H1 (cell line): ENCODE results near the gene DCUN1D3. TPM values are rescaled to one million over a fixed set of nuclear protein-coding genes. Genes with fewer than 3 reads are reported as not detected.

ENCODE experiments used
- CTCF ChIA-PET: fragments of 300-600 bp; sonication (Branson Sonifier 250); formaldehyde crosslinking; loops from one replicate; lab custom pipeline; 2021; ENCODE audit not compliant: partially characterized antibody; lab: Charles Lee
- POLR2A ChIA-PET: fragments of 300-600 bp; sonication (Branson Sonifier 250); formaldehyde crosslinking; loops from one replicate; lab custom pipeline; 2021; ENCODE audit warnings: inconsistent platforms; ENCODE audit not compliant: partially characterized antibody; lab: Charles Lee
- DNase-seq, 2 experiments: peaks; one replicate each; pipeline versions ENCODE4 v3.0.0 to v3.0.0-alpha.2; 2010 to 2022; ENCODE audit warnings: low spot score in 2 of 2, low read depth in 1 of 2, mixed read lengths in 1 of 2
- FAIRE-seq: peaks from 2 replicates; lab custom pipeline; 2011; peaks lifted over from hg19 to GRCh38; lab: Jason Lieb, UNC
- H2AFZ ChIP-seq: 2 replicates; pipeline ENCODE4 v1.8.1; 2012; ENCODE audit warnings: low read length, inconsistent platforms
- H2AK5ac ChIP-seq: 2 replicates; pipeline ENCODE4 v1.6.1; 2013; ENCODE audit warnings: low read depth, low read length
- H2BK120ac ChIP-seq: replicated peaks from 2 replicates; pipeline ENCODE3; 2013; ENCODE audit warnings: low read depth, low read length, inconsistent platforms
- H2BK12ac ChIP-seq: 2 replicates; pipeline ENCODE4 v1.6.1; 2013; ENCODE audit warnings: low read depth, low read length
- H2BK15ac ChIP-seq: 2 replicates; pipeline ENCODE4 v1.6.1; 2013; ENCODE audit warnings: low read length
- H2BK20ac ChIP-seq: 2 replicates; pipeline ENCODE4 v1.6.1; 2013; ENCODE audit warnings: low read length
- H2BK5ac ChIP-seq: 2 replicates; pipeline ENCODE4 v1.6.1; 2013; ENCODE audit warnings: low read depth, low read length
- H3K14ac ChIP-seq: 2 replicates; pipeline ENCODE4 v1.6.1; 2013; ENCODE audit warnings: inconsistent platforms; ENCODE audit not compliant: insufficient read length
- H3K18ac ChIP-seq: 2 replicates; pipeline ENCODE4 v1.6.1; 2013; ENCODE audit warnings: low read length; ENCODE audit errors: extremely low read depth
- H3K23ac ChIP-seq: 2 replicates; pipeline ENCODE4 v1.6.1; 2013; ENCODE audit warnings: inconsistent platforms; ENCODE audit not compliant: insufficient read length
- H3K23me2 ChIP-seq: 2 replicates; pipeline ENCODE4 v1.6.1; 2013; ENCODE audit warnings: low read depth, low read length
- H3K27ac ChIP-seq: 2 replicates; pipeline ENCODE4 v1.6.1; 2011; ENCODE audit warnings: low read depth, low read length, inconsistent platforms
- H3K27me3 ChIP-seq, 4 experiments: replicated peaks in 1 of 4; 1 replicate in 1 of 4; 2 replicates in 3 of 4; pipeline versions ENCODE4 v1.6.1 to v1.8.1; 2011 to 2013; ENCODE audit warnings: low read length in 3 of 4, mild to moderate bottlenecking in 3 of 4, inconsistent platforms in 2 of 4, mixed read lengths in 2 of 4, moderate library complexity in 1 of 4; ENCODE audit not compliant: control insufficient read depth in 3 of 4, insufficient read depth in 3 of 4; ENCODE audit errors: extremely low read depth in 1 of 4
- H3K36me3 ChIP-seq, 4 experiments: 2 replicates each; pipeline versions ENCODE4 v1.6.1 to v1.8.1; 2011 to 2013; ENCODE audit warnings: mild to moderate bottlenecking in 4 of 4, low read length in 3 of 4, moderate library complexity in 2 of 4, control low read depth in 1 of 4, inconsistent platforms in 1 of 4; ENCODE audit not compliant: insufficient read depth in 4 of 4, control insufficient read depth in 2 of 4
- H3K4ac ChIP-seq: replicated peaks from 2 replicates; pipeline ENCODE3; 2013; ENCODE audit warnings: low read length, low read depth, mixed read lengths, inconsistent platforms; ENCODE audit not compliant: insufficient read length
- H3K4me1 ChIP-seq, 4 experiments: replicated peaks in 1 of 4; 1 replicate in 1 of 4; 2 replicates in 3 of 4; pipeline versions ENCODE4 v1.6.1 to v1.8.1; 2011 to 2013; ENCODE audit warnings: low read length in 3 of 4, inconsistent platforms in 2 of 4, mixed read lengths in 1 of 4; ENCODE audit not compliant: insufficient read depth in 4 of 4, control insufficient read depth in 3 of 4
- H3K4me2 ChIP-seq, 2 experiments: 2 replicates each; pipeline versions ENCODE4 v1.6.1 to v1.8.1; 2011 to 2013; ENCODE audit warnings: low read depth in 2 of 2, low read length in 2 of 2, control low read depth in 1 of 2, inconsistent platforms in 1 of 2, mild to moderate bottlenecking in 1 of 2; ENCODE audit not compliant: insufficient read depth in 1 of 2
- H3K4me3 ChIP-seq, 4 experiments: fragments of 200-600, 300-600 bp in 1 of 4; sonication (generic), shearing (Covaris generic), sonication (Bioruptor Twin) in 1 of 4; 2 replicates each; pipeline versions ENCODE4 v1.5.1 to v1.8.1; 2011 to 2016; ENCODE audit warnings: low read length in 4 of 4, low read depth in 3 of 4, control low read depth in 2 of 4, inconsistent platforms in 2 of 4, mild to moderate bottlenecking in 2 of 4, mixed read lengths in 1 of 4, moderate library complexity in 1 of 4; ENCODE audit not compliant: insufficient read depth in 2 of 4; ENCODE audit errors: extremely low read depth in 1 of 4
- H3K56ac ChIP-seq: replicated peaks from 2 replicates; pipeline ENCODE3; 2013; ENCODE audit warnings: low read depth, mild to moderate bottlenecking, mixed read lengths, low read length, inconsistent platforms; ENCODE audit not compliant: insufficient read length
- H3K79me1 ChIP-seq: 2 replicates; pipeline ENCODE4 v1.6.1; 2013; ENCODE audit warnings: low read depth, low read length, control low read depth
- H3K79me2 ChIP-seq, 2 experiments: 2 replicates each; pipeline versions ENCODE4 v1.6.1 to v1.8.1; 2012 to 2013; ENCODE audit warnings: low read length in 2 of 2, mild to moderate bottlenecking in 2 of 2, inconsistent platforms in 1 of 2; ENCODE audit not compliant: insufficient read depth in 2 of 2, control insufficient read depth in 1 of 2
- H3K9ac ChIP-seq, 4 experiments: replicated peaks in 1 of 4; 1 replicate in 1 of 4; 2 replicates in 3 of 4; pipeline versions ENCODE4 v1.6.1 to v1.8.1; 2011 to 2013; ENCODE audit warnings: low read depth in 3 of 4, low read length in 3 of 4, control low read depth in 2 of 4, mild to moderate bottlenecking in 2 of 4, moderate library complexity in 2 of 4, inconsistent platforms in 1 of 4; ENCODE audit errors: extremely low read depth in 1 of 4
- H3K9me3 ChIP-seq, 2 experiments: 2 replicates each; pipeline versions ENCODE4 v1.6.1 to v1.8.1; 2012 to 2013; ENCODE audit warnings: mild to moderate bottlenecking in 2 of 2, moderate library complexity in 2 of 2, control low read depth in 1 of 2, inconsistent platforms in 1 of 2, low read depth in 1 of 2, low read length in 1 of 2, mixed read lengths in 1 of 2; ENCODE audit not compliant: insufficient read depth in 2 of 2
- H4K20me1 ChIP-seq, 2 experiments: replicated peaks in 1 of 2; 2 replicates each; pipeline versions ENCODE3 to v1.8.1; 2011 to 2013; ENCODE audit warnings: inconsistent platforms in 2 of 2, low read length in 2 of 2, mild to moderate bottlenecking in 1 of 2; ENCODE audit not compliant: insufficient read depth in 2 of 2, control insufficient read depth in 1 of 2
- H4K5ac ChIP-seq: 2 replicates; pipeline ENCODE4 v1.6.1; 2013; ENCODE audit warnings: low read length, low read depth, mixed read lengths, inconsistent platforms; ENCODE audit not compliant: insufficient read length
- H4K8ac ChIP-seq: 2 replicates; pipeline ENCODE4 v1.8.0; 2013; ENCODE audit warnings: mild to moderate bottlenecking, moderate library complexity, low read length, inconsistent platforms; ENCODE audit not compliant: insufficient read depth; ENCODE audit errors: extremely low read depth
- H4K91ac ChIP-seq: replicated peaks from 2 replicates; pipeline ENCODE3; 2013; ENCODE audit warnings: low read length, mixed read lengths, inconsistent platforms; ENCODE audit not compliant: insufficient read length
- RXRA ChIP-seq: IDR thresholded peaks from 2 replicates; pipeline ENCODE4 v1.6.1; 2011; ENCODE audit warnings: low read depth, mild to moderate bottlenecking, low read length, moderate library complexity; ENCODE audit not compliant: insufficient read depth
- WGBS, 2 experiments: shearing (Covaris generic) in 1 of 2; methylation state at CpG; one replicate each; pipeline versions ENCODE4 v1.1.6 to v1.1.7; 2013 to 2015; ENCODE audit warnings: low lambda C conversion rate in 2 of 2, mixed read lengths in 2 of 2, inconsistent platforms in 1 of 2, low coverage in 1 of 2, missing lambda C conversion rate in 1 of 2; ENCODE audit not compliant: insufficient replicate concordance in 2 of 2, insufficient coverage in 1 of 2, insufficient read length in 1 of 2; ENCODE audit errors: extremely low coverage in 1 of 2, missing lambda C conversion rate in 1 of 2; 5-methylcytosine and 5-hydroxymethylcytosine counted together
- polyA plus RNA-seq, 7 experiments: library from polyadenylated mRNA; depleted of rRNA in 3 of 7; stranded (reverse) in 5 of 7; unstranded in 2 of 7; fragments of >200 nt in 5 of 7; fragments of 200-250 nt in 2 of 7; gene quantifications; 1 replicate in 5 of 7; 2 replicates in 1 of 7; 4 replicates in 1 of 7; pipeline versions ENCODE4 v1.2.1 to v1.2.3, GENCODE V29; 2011 to 2013; ENCODE audit warnings: missing spikeins in 2 of 7, mixed read lengths in 2 of 7
- total RNA-seq: library from RNA; stranded (reverse); fragmentation: NEBNext Ultra II Directional; extraction: Animal tissue kit (Norgen Biotek cat#: 25700); gene quantifications from 2 replicates; pipeline ENCODE4 v1.2.1, GENCODE V29; 2021

The DCUN1D3 gene
- total and polyA plus RNA-seq, 2 of the 8 experiments (the other 6 are each of a cell fraction or from before 2014, with no cell fraction given): 3.5 to 18.2 TPM

GRCh38 chr16:20901068-20901435 is 894 bp upstream of the DCUN1D3 start:
- H3K36me3 ChIP-seq: peaks cover 0 to 7% (median 2%) of the 10 kb centered on the region in 4 experiments; a peak in 4 of 8 replicates
- peak overlapping the region; percentile 96; the same call in 1 of the 2 replicates for H4K8ac ChIP-seq
- ChIA-PET CTCF (no interaction called here), POLR2A (interaction anchor here (0.6 to 2.9 kb wide), 11 partner anchors 8 to 94 kb away, joined by 3 to 16 read pairs (median 6); partner anchors contain the start of genes ERI2 and REXO5)
- peaks cover 6% of the 10 kb centered on the region; the same call in 1 of the 2 replicates for H3K23me2 ChIP-seq
- H4K5ac ChIP-seq: peak overlapping the region; percentile 44
- H3K4me3 ChIP-seq: peak overlapping the region; percentile 86 to 92 (median 90)
- peak overlapping the region; percentile 47; the same call in 1 of the 2 replicates for H2AFZ ChIP-seq
- peak overlapping the region; percentile 36 for H3K56ac ChIP-seq
- peaks cover 6 to 56% of the 10 kb centered on the region in 2 experiments; a peak in 2 of 4 replicates for H3K79me2 ChIP-seq
- no peak overlapping the region for H2BK20ac ChIP-seq
- H2AK5ac ChIP-seq: no peak overlapping the region
- H3K4me2 ChIP-seq: peak overlapping the region; percentile 89 to 97
- peak overlapping the region; percentile 97 for H3K27ac ChIP-seq
- no peaks in the 10 kb centered on the region for H4K20me1 ChIP-seq
- H3K14ac ChIP-seq: no peak overlapping the region
- TF ChIP-seq RXRA: no peak
- peak overlapping the region; percentile 89 to 98 (median 96) for H3K9ac ChIP-seq
- no peak overlapping the region for H3K4ac ChIP-seq
- no peak for FAIRE-seq
- peak overlapping the region; percentile 93 for H2BK5ac ChIP-seq
- peaks cover 2% of the 10 kb centered on the region for H3K79me1 ChIP-seq
- H3K23ac ChIP-seq: no peak overlapping the region
- 2% methylated on average over 20 of the region's 20 CpGs; no CpG with 5 or more reads in 1 of the 2 experiments for WGBS, 2 experiments
- H4K91ac ChIP-seq: peak overlapping the region; percentile 22
- no peak overlapping the region for H2BK120ac ChIP-seq
- H3K9me3 ChIP-seq: no peaks in the 10 kb centered on the region
- H2BK12ac ChIP-seq: peak overlapping the region; percentile 2; the same call in 1 of the 2 replicates
- peak overlapping the region; percentile 89; the same call in 1 of the 2 replicates for H3K18ac ChIP-seq
- no peaks in the 10 kb centered on the region for H3K27me3 ChIP-seq
- H2BK15ac ChIP-seq: no peak overlapping the region
- DNase-seq: no peak
- H3K4me1 ChIP-seq: peaks cover 0 to 9% (median 3%) of the 10 kb centered on the region in 4 experiments; a peak in 3 of 7 replicates
